CD4-positive, alpha-beta T cell treated with Interleukin-21 for 1 hour (primary cell): Measurements from ENCODE around the gene UBE2H.
"Not testable (repeated sequence)": the region's sequence is repeated elsewhere in the genome, so short reads cannot be mapped to it uniquely, and the experiment has no call there.

Experiments used
- DNase-seq: peaks from one replicate; pipeline ENCODE4 v3.0.0-alpha.2; 2020

Gene UBE2H

DNA sequence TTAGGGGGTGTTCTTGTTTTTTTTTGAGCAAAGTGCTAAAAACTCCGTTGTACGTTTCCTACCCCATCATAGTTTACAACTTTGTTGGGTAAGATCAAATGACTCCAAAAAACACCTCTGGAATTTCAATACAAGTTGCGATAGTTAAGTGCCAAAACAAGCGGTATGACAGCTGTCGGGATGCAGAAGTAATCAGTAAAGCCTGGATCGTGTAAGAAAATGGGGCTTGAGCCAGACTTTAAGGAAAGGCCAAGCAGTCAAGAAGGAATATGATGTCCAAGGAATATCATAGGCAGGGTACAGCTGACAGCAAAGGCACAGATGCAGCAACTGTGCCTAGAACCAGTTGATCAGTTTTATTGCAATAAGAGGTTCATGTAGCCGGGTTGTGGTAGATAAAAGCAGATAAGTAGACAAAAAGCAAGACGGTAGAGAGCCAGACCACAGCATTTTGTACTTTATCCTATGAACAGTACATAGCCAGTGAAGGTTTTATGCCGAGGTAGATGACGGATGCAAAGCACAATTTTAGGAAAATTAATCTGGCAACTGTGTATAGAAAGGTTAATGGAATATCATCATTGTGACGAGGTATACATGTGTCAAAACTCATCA, 45.5 kb downstream of the UBE2H start:
- no peak for DNase-seq

DNA sequence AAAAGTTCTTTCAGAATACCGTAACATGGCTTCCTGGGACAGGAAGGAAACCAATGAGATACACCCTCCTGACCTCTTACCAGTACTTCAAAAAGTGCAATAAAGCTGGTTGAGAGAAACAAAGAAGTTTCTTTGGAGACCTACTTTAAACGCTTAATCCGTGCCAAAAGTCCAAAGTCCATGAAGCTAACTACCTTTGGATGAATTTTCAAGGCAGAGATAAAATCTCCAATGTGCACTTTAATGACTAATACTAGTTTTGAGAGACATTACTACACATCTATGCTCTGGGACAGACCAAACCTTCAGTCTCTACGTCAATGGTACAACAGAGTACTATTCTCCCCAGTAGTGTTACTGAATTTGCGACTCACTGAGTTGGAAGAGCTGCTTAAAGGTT, 46.1 kb downstream of the UBE2H start:
- DNase-seq, result peak; percentile 36

DNA sequence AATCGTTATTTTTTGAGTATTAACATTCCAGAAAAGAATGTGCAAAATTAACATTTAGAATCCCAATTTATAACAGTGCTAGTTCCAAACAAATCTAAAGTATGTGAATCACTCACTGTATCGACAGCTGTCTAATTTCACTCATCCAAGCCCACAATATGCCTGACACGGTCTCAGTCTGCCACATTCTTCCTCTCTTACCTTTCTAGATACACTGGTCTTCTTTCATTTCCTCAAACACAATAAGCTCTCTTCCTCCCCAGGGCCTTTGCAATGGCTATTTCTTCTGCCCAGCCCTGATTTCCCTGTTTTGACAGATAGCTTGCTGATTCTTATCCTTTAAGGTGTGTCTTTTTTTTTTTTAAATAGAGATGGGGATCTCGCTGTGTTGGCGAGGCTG, 48.8 kb downstream of the UBE2H start:
- DNase-seq, result no peak

DNA sequence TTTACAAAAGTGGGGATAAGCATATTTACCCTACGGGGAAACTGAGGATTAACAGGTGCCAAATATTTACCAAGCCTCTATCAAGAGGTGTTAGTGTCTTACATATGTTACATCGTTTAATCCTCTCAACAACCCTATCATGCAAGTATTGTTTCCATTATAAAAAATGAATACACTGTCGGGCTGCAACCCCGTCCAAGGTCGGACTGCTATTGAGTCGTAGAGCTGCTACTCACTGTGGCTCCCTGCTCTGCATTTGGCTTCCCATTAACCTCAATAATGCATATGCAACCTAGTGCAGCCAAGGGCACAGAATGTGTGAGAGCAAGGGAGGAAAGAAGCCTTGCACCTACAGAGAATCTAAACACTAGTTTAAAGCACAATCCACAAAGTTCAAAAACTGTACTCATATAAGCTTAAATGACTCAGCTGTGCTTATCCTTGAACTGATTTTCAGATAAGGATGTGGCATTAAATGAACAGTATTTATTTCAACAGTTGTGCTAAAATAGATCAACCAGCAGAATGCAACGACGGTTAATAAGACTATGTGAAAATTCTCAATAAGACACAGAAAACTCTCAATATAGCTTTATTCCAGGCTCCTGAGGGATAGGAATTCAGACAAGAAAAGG, 49.9 kb downstream of the UBE2H start:
- DNase-seq, result no peak

DNA sequence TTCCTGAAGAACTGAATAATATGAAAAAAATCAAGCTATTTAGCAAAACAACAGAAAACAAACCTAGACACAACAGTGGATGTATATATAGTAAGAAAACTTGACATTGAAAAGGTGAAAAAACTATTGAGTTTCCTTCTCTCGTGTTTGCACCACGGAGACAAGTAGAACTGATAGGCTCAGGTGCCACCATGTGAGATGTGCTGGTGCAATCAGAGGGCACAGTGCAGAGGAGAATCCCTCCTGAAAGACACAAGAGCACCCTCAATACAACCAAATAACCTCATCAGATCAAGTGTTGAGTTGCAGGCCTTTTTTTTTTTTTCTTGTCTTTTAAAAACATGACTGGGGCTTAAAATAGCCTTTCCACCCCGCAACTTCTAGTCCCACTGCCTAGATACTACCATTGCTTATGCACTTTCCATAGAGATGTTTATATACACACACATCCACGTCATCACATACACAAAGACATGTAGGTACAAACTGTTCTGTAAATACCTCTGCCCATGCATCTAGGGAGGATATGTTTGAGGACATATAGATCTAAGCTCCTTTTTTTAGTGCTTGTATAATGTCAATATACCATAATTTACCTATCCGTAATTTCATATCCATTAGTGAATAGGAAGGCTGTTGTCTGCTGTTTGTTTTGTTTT, 54.1 kb downstream of the UBE2H start:
- DNase-seq, result no peak

DNA sequence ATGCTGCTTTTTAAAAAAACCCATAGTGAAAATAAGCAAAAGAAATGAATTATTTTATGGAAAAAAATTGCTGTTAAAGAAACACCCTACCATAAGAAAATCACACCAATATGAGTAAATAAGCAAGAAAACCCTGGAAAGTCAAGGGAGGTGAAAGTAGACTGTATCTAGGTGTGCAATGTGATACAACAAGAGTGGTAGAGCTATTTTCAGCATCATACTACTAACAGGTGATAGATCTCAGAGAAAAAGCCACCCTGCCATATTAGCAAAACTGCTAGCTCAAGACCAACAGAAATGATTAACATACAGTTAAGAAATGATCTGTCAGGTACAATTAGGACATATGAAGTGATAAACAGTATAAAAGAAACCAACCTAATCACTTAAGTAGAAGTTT, 54.8 kb downstream of the UBE2H start:
- no peak for DNase-seq

DNA sequence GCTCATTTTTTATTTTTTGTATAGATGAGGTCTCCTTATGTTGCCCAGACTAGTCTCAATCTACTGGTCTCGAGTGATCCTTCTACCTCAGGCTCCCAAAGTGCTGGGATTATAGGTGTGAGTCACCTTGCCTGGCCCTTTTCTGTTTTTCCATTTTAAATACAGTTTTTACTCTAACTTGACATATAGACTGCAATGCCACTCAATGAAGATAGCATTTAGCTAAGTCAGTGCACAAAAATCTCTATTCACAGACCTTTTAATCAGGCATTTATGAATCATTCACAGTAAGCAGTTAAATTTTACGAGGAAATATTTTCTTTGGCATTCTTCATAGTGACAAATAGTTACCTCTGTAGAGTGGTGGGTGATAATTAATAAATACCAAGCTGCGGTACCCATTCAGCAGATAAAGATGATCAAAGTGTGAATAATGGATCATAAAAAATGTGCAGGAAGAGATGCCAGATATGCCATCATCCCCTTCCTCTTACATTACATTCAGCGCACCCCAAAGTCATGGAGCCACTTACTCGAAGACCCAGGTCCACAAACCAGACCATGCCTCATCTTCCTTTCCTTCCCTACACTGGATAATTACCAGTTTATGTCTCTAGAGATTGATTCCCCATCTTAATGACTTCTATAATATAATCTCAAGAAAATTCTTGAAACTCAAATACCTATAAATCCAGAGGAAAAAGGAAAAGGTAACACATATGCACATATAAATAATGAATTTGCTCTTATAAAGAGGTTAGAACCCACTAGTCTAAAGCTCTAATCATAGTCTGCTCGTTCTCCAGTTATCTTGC, 56.0 kb downstream of the UBE2H start:
- DNase-seq, result no peak

DNA sequence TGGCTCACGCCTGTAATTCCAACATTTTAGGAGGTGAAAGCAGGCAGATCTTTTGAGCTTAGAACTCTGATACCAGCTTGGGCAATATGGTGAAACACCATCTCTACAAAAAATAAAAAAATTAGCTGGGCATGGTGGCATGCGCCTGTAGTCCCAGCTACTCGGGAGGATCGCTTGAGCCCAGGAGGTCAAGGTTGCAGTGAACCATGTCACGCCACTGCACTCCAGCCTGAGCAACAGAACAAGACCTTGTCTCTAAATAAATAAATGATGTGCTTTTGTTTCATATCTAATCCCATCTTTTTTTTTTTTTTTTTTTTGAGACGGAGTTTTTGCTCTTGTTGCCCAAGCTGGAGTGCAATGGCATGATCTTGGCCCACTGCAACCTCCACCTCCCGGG, 58.6 kb downstream of the UBE2H start:
- not testable (repeated sequence) for DNase-seq

DNA sequence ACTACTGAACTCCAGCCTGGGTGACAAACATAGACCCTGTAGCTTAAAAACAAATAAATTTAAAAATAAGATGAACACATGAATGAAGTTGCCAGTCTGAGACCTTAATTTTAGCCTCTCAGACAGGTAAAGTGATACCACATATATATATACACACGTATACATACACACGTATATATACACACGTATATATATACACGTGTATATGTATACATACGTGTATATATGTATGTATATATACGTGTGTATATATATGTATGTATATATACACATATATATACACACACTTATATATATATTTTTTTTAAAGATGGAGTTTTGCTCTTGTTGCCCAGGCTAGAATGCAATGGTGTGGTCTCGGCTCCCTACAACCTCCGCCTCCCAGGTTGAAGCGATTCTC, 62.7 kb downstream of the UBE2H start:
- no peak for DNase-seq

DNA sequence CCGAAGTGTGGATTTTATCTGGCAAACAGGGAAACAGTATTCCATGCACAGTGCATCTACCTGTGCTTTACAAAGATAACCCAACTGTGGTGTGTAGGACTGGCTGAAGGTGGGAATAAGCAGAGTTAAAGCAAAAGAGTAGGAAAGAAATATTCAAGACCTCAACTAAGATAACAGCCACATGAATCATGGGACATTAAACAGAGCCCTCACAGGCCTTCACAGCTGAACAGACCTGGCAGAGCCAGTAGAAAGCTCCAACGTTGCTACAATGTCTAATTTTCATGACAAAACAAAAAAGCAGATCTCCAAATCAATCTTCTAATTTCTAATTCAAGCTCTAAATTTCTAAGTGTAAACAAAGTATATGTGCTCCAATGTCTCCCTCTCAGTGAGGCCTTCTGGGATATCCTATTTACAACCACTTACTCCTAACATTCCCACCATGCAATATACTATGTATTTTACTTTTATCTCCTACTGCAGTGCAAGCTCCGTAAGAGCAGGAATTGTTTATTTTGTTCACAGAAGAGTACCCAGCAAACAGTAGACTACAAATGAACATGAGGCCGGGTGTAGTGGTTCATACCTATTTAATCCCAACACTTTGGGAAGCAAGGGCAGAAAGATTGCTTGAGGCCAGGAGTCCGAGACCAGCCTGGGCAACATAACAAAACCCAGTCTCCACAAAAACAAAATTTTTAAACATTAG, 63.5 kb downstream of the UBE2H start:
- no peak for DNase-seq

DNA sequence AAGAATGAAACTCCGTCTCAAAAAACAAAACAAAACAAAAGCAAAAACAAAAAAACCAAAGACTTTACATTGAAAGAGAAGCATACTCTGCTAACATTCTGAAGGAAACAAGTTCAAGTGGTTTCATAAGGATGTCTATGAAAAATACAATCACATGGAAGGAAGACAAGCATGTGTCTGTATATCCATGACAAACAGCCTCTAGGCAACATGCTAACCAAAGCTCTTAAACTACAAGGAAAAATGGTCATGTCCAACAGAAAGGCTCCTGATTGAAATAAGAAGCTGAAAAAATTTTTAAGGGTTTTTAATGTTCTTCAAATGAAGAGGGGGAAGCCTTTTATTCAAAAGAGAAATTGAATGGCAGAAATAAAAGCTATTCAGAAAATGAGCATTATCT, 64.9 kb downstream of the UBE2H start:
- DNase-seq, result no peak

DNA sequence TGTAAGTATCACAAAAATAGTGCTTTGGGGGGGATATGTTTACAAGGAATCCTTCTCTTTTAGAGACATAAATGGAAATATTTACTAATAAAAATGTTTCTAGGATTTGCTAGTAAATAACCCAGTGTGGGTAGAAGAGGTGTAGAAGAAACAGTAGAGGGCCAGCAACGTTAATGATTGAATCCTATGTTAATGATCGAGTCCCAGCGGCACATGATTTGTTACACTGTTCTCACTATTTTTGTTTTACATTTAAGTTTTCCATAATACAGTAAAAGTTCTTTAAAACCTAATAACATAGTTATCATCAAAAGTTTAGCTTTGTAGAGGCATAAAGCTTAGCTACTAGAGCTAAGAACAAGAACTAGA, 66.0 kb downstream of the UBE2H start:
- no peak for DNase-seq

DNA sequence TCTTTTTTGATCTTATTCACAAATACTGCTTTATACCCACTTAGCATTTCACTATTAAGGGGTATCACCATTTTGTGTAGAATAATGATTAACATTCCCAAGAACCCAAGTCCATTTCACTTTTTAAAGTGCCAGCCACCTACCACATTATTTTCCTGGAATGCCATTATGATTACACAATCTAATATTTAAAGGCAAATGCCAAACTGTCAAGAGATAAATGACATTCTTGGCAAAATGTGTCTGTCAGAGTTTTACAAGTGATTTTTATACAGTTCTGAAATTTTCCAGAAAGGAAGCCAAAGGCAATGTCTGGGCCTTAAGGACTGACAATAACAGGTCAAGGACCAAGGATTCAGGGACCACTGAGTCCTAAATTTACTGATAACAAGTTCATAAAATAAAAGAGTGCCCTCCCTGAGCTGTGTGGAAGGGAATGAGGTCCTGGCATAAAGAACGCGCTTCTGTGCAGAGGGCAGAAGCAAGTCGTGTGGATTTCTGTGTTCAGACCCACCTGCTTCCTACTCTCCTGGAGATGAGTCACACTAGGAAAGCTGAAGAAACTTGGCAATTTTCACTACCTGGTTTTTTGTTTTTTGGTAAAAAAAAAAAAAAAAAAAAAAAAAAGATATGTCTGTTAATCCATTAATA, 66.5 kb downstream of the UBE2H start:
- no peak for DNase-seq

DNA sequence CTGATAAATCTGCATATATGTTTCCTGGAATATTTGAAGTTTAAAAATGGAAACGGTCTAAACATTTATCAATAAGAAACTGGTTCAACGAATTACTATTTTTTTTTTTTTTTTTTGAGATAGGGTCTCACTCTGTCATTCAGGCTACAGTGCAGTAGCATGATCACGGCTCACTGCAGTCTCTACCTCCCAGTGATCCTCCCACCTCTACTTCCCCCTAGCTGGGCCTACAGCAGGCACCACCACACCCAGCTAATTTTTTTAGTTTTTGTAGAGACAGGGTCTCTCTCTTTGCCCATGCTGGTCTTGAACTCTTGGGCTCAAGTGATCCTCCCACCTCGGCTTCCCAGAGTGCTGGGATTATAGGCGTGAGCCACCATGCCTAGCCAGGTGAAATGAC, 68.3 kb downstream of the UBE2H start:
- no peak for DNase-seq

DNA sequence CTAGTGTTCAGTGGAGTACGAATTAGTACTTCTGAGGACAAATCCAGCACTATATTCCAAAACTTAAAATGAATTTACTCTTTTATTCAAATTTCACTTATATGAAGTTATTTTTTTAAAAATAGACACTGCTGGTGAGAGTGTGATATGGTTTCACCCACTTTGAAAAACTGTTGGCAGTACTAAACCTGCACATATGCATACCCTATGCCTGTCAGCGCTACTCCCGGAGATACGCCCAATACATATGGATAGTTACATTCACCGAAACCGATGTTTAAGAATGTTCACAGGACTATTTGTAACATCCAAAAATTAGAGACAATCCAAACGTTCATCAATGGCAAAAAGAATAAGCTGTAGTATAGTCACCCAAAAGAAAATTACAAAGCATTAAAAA, 69.6 kb downstream of the UBE2H start:
- no peak for DNase-seq

DNA sequence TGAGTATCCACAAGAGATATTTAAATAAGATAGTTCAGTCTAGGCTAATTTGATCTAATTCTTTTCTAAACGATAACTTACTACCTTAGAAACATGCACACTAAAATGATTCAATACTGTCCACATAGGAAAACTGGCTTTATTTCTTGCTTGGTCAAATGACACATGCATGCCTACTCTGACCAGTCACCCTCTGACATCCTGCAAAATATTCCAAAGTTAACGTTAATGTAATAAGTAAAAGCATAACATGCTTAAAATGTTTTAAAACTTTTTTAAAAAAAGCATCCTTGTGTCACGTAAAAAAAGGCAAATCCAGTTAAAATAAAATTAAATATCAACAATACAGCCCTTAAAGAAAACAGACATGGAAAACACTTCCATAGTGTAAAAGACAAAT, 70.2 kb downstream of the UBE2H start:
- DNase-seq, result no peak

DNA sequence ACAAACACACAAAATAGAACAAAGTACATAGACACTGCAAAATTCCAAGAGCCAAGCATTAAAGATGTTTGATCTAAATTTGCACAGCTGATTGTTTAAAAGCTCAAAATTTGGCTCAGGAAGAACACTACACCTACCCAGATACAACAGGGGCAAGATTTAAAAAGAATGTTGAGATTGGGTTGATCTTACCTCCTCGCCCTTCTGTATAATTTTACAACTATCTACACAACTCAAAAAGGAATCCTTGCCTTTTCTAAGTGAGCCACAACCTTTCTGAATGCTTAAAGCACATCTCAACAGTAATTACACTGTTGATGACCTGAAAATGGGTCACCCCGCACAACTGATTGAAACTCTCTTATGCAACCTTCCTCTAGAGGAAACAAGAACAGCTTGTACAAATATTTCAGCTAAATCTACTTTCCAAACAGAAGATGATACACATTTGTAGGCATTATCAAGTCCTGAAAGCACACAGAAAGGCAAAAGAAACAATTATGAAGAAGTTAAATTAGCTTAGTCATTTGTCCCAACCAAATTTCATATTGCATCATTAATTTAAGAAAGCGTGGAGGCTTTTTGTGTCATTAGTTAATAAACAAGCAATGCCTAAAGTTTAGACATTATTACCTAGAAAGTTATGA, 75.5 kb downstream of the UBE2H start:
- DNase-seq, result no peak

DNA sequence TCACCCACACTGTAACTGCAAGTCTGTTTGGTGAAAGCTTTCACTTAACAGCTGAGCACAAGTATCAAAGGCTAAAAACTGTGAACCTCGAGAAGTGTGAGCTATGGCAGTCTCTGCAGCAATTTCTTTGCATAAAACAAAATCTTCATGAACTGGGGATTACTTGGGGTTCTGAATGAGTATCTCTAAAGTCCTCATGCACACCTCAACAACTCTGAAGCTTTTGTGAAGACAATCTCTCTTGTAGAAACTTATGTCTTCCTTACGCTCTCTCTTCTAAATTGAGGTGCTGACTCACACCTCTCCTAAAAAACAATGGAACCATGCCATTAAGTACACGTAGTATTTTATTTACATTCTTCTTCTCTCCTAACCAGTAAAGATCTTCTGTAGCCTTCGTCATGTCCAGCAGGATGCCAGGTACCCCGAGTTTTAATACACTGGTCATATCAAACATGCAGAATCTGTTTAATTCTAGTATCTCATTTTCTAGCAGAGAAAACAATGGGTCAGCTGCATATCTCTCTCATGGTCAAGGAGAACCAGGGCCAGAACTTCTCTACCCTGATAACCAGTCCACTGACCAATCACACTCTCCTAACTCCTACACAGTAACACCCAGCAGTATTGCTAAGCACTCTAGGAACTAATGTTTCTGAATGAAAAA, 76.9 kb downstream of the UBE2H start:
- no peak for DNase-seq

DNA sequence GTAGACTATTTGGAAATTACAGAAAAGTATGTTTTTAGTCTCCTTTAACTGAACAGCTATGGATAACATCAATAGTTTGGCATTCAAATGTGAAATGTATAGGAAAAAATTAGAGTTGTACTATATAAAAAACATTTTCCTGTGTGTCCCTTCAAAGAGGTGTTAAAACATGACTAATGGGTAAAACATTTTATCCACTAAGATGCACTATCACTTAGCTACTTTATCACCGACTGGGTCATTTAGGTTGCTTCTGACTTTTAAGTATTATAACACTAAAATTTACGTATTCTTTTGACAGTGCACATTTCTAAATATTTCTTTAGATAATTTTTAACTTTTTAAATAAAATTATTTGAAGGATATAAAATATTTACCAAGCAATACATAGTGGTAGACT, 77.6 kb downstream of the UBE2H start:
- DNase-seq, result no peak

DNA sequence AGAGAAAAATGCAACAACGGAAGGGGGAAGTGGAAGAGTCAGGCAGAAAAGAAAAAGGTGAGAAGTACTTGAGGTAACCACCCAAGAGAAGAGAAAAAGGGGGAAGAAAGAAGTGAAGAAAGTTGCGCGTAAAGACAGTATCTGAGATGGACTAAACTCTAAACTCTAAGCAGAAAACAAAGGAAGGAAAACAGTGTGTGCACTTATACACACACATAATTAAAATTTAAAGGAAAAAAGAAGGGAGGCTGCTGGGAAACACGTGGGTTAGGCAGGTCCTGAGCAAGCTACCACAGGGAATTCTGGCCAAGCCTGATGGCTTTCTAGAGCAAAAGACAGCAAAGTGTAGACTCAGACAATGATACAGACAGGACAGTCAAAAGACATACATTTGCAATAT, 78.0 kb downstream of the UBE2H start:
- DNase-seq, result no peak

DNA sequence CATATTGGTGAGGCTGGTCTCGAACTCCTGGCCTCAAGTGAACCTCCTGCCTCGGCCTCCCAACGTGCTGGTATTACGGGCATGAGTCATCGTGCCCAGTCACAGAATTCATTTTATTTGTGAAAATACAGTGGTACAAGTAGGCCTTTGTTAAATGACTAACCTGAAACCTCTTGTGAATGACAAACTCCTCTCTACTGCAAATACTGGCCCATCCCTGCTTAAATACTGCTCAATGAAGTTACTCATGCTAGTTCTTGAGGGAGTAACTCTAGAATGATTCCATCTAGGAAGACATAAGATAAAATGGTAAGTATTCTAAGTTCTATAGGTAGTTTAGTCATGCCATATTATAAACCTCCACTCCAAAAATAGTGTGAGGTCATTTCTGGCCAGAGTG, 80.7 kb downstream of the UBE2H start:
- no peak for DNase-seq

DNA sequence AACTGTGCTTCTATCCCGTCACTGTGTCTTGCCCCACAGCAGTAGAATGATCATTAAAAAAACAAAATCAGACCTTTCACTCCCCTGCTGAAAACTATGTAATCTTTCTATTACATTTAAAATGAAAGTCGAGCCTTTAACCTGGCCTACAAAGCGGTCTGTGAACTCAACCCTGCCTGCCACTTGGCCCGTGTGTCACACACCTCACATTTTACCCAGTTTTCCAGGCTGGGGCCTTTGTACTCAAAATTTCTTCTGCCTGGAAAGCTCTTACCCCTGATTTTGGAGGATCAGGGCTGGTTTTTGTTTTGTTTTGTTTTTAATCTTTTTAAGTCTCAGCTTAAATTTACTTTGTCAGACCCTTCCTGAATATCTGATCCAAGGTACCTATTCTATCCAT, 82.1 kb downstream of the UBE2H start:
- DNase-seq, result no peak
